ENCODE results near the gene KCMF1. TPM values are rescaled to one million over a fixed set of nuclear protein-coding genes. Genes with fewer than 3 reads are reported as not detected.

Gene KCMF1
- total RNA-seq, 6 donors from 2014 or later, result 6.3 to 76.6 (median 47.8) TPM

GRCh38 chr2:85010404-85010803 is 39.4 kb downstream of the KCMF1 start:
- peaks cover 0 to 10% (median 5%) of the 10 kb centered on the region in 4 donors for H3K36me3 ChIP-seq
- peaks cover 28 to 45% (median 36%) of the 10 kb centered on the region in 4 donors for H3K4me1 ChIP-seq
- TF ChIP-seq POLR2A (IDR thresholded peaks at IDR 0.05) (no peak), EP300 (IDR thresholded peaks at IDR 0.05) (no peak), POLR2AphosphoS5 (IDR thresholded peaks at IDR 0.05) (no peak), CTCF (IDR thresholded peaks at IDR 0.05) (no peak)
- DNase-seq, result no peak
- no peaks in the 10 kb centered on the region for H3K27me3 ChIP-seq
- no peak overlapping the region for H3K4me3 ChIP-seq
- no peaks in the 10 kb centered on the region for H3K9me3 ChIP-seq
- 74 to 100% methylated on average over 1 of the region's 1 CpG for WGBS, 2 donors
- H3K27ac ChIP-seq, result no peak overlapping the region
- ATAC-seq (ENCODE audit: low FRiP score in 2 of 2), result no peak

- WGBS, 2 donors, result 87 to 97% methylated on average over 3 of the region's 3 CpGs
- Histone ChIP-seq H3K27me3 (no peaks in the 10 kb centered on the region), H3K27ac (no peak overlapping the region), H3K9me3 (no peaks in the 10 kb centered on the region), H3K4me3 (no peak overlapping the region), H3K4me1 (peaks cover 29 to 49% (median 39%) of the 10 kb centered on the region in 4 donors), H3K36me3 (peaks cover 0 to 10% (median 5%) of the 10 kb centered on the region in 4 donors)
- DNase-seq (no peak), ATAC-seq (ENCODE audit: low FRiP score in 2 of 2) (no peak)
- no peak for TF ChIP-seq POLR2A (IDR thresholded peaks at IDR 0.05)
- no peak for TF ChIP-seq POLR2AphosphoS5 (IDR thresholded peaks at IDR 0.05)
- TF ChIP-seq EP300 (IDR thresholded peaks at IDR 0.05), result no peak
- no peak for TF ChIP-seq CTCF (IDR thresholded peaks at IDR 0.05)
Observed at GRCh38 chr2:85011098-85011497, 40.1 kb downstream of the KCMF1 start.

GRCh38 chr2:85011747-85012146 is 40.8 kb downstream of the KCMF1 start:
- Histone ChIP-seq H3K4me1 (peaks cover 35 to 55% (median 45%) of the 10 kb centered on the region in 4 donors), H3K9me3 (no peaks in the 10 kb centered on the region), H3K27ac (no peak overlapping the region), H3K27me3 (no peaks in the 10 kb centered on the region), H3K36me3 (peaks cover 0 to 10% (median 5%) of the 10 kb centered on the region in 4 donors), H3K4me3 (no peak overlapping the region)
- DNase-seq (no peak), ATAC-seq (ENCODE audit: low FRiP score in 2 of 2) (no peak)
- 85 to 88% methylated on average over 3 of the region's 3 CpGs for WGBS, 2 donors
- TF ChIP-seq POLR2A (IDR thresholded peaks at IDR 0.05) (no peak), EP300 (IDR thresholded peaks at IDR 0.05) (no peak)

- no peak overlapping the region for H3K4me3 ChIP-seq
- ATAC-seq (ENCODE audit: low FRiP score in 2 of 2), result no peak
- no peaks in the 10 kb centered on the region for H3K9me3 ChIP-seq
- H3K27ac ChIP-seq, result no peak overlapping the region
- TF ChIP-seq CTCF (IDR thresholded peaks at IDR 0.05) (no peak), POLR2AphosphoS5 (IDR thresholded peaks at IDR 0.05) (no peak), EP300 (IDR thresholded peaks at IDR 0.05) (no peak), POLR2A (IDR thresholded peaks at IDR 0.05) (no peak)
- 76 to 77% methylated on average over 4 of the region's 4 CpGs for WGBS, 2 donors
- DNase-seq, result no peak
- no peaks in the 10 kb centered on the region for H3K27me3 ChIP-seq
- peaks cover 0 to 10% (median 4%) of the 10 kb centered on the region in 4 donors for H3K36me3 ChIP-seq
- H3K4me1 ChIP-seq, result peaks cover 37 to 59% (median 48%) of the 10 kb centered on the region in 4 donors
Observed at GRCh38 chr2:85012431-85012830, 41.5 kb downstream of the KCMF1 start.

GRCh38 chr2:85012855-85013254 is 41.9 kb downstream of the KCMF1 start:
- H3K27ac ChIP-seq, result no peak overlapping the region
- no peaks in the 10 kb centered on the region for H3K27me3 ChIP-seq
- no peak for DNase-seq
- TF ChIP-seq POLR2AphosphoS5 (IDR thresholded peaks at IDR 0.05), result no peak
- TF ChIP-seq POLR2A (IDR thresholded peaks at IDR 0.05), result no peak
- no peak for TF ChIP-seq CTCF (IDR thresholded peaks at IDR 0.05)
- TF ChIP-seq EP300 (IDR thresholded peaks at IDR 0.05), result no peak
- no peak overlapping the region for H3K4me3 ChIP-seq
- H3K4me1 ChIP-seq, result peaks cover 38 to 62% (median 51%) of the 10 kb centered on the region in 4 donors
- H3K9me3 ChIP-seq, result no peaks in the 10 kb centered on the region
- 64 to 74% methylated on average over 1 of the region's 1 CpG for WGBS, 2 donors
- H3K36me3 ChIP-seq, result peaks cover 0 to 6% (median 2%) of the 10 kb centered on the region in 4 donors
- ATAC-seq (ENCODE audit: low FRiP score in 2 of 2), result no peak

All from upper lobe of left lung (tissue), 6 donors.